Sigmoid colon (tissue), 4 donors: Measurements from ENCODE around the gene GOLGA1.

ENCODE experiments used
- CTCF ChIP-seq, 4 experiments: fragments of 450-650 bp in 3 of 4; fragments of 200-600 bp in 1 of 4; IDR thresholded peaks; one replicate each; pipeline ENCODE4 v1.5.1; 2016 to 2019; ENCODE audit warnings: antibody characterized with exemption in 4 of 4, mild to moderate bottlenecking in 3 of 4, moderate library complexity in 2 of 4
- EP300 ChIP-seq, 4 donors: sonication (generic); formaldehyde crosslinking; IDR thresholded peaks; one replicate each; pipeline ENCODE4 v1.6.1; 2017; ENCODE audit warnings: antibody characterized with exemption in 4 of 4
- POLR2A ChIP-seq, 2 donors: fragments of 450-650 bp; IDR thresholded peaks; one replicate each; pipeline ENCODE4 v1.6.1; 2016; ENCODE audit warnings: antibody characterized with exemption in 2 of 2, mild to moderate bottlenecking in 2 of 2, moderate library complexity in 2 of 2
- POLR2AphosphoS5 ChIP-seq, 4 donors: sonication (generic); formaldehyde crosslinking; IDR thresholded peaks; one replicate each; pipeline ENCODE4 v1.6.1; 2017; ENCODE audit warnings: antibody characterized with exemption in 4 of 4

- no peak for TF ChIP-seq POLR2A (IDR thresholded peaks at IDR 0.05)
- TF ChIP-seq CTCF (IDR thresholded peaks at IDR 0.05): no peak
- no peak for TF ChIP-seq EP300 (IDR thresholded peaks at IDR 0.05)
- TF ChIP-seq POLR2AphosphoS5 (IDR thresholded peaks at IDR 0.05): peak in 1 of 4 donors; percentile 22
These were observed 91.1 kb downstream of the GOLGA1 start for GRCh38 chr9:124849801-124850200.
